GM12875 (cell line): ENCODE results near the gene STOML2.
A peak's percentile ranks its signal among the peaks of the same experiment; 100 is the strongest.

ENCODE experiments used
- H3K4me3 ChIP-seq: one replicate; pipeline ENCODE4 v1.5.1; 2011; ENCODE audit warnings: low read depth, low read length, control low read depth
- CTCF ChIP-seq: IDR thresholded peaks from 2 replicates; pipeline ENCODE4 v1.5.1; 2011; ENCODE audit warnings: low read depth, mild to moderate bottlenecking, control low read depth, inconsistent platforms, low read length, moderate library complexity, borderline replicate concordance; ENCODE audit not compliant: insufficient read depth

Gene STOML2

GRCh38 chr9:35071814-35072460 lies 31.0 kb downstream of the STOML2 start:
- peak overlapping the region; percentile 95 for H3K4me3 ChIP-seq
- TF ChIP-seq CTCF, result peak; percentile 41

GRCh38 chr9:35070823-35071813 lies 31.8 kb downstream of the STOML2 start:
- no peak for TF ChIP-seq CTCF
- H3K4me3 ChIP-seq, result peak overlapping the region; percentile 95

GRCh38 chr9:35069020-35069419 lies 33.9 kb downstream of the STOML2 start:
- TF ChIP-seq CTCF, result no peak
- no peak overlapping the region for H3K4me3 ChIP-seq

- no peak overlapping the region for H3K4me3 ChIP-seq
- TF ChIP-seq CTCF, result no peak
Observed at GRCh38 chr9:35067056-35067455, 35.9 kb downstream of the STOML2 start.

GRCh38 chr9:35060548-35061207 lies 42.3 kb downstream of the STOML2 start:
- TF ChIP-seq CTCF, result no peak
- no peak overlapping the region for H3K4me3 ChIP-seq

- TF ChIP-seq CTCF, result no peak
- no peak overlapping the region for H3K4me3 ChIP-seq
Observed at GRCh38 chr9:35059438-35059837, 43.5 kb downstream of the STOML2 start.
